AG09319 (cell line): ENCODE results near the gene OR5K4.

Source experiments
- DNase-seq: peaks from one replicate; pipeline ENCODE4 v3.0.0-alpha.2; 2010; ENCODE audit warnings: low read depth; ENCODE audit errors: extremely low read depth
- TF ChIP-seq, protein P1 (sequence below): IDR thresholded peaks from 2 replicates; pipeline ENCODE4 v1.5.1; 2011; ENCODE audit warnings: low read depth, mild to moderate bottlenecking, inconsistent platforms, low read length, moderate library complexity

Gene OR5K4

DNA sequence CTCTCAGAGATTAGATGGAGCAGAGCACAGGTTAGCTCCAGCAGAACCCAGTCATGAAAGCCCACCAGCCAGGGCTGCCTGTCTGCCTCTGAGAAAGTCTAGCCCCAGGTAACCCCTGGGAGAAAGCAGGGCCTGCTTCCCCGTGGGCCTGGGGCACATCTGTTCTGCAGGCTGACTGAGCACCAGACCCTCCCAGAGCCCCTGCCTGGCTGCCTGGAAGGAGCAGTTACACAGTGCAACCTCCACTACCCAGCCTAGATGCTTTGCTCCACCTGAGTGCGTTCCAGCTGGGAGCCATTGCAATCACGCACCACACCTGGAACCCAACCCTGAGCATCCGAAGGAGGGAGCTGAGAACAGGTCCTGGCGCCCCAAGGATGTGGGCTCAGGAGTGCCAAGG, 24.7 kb upstream of the OR5K4 start:
- no peak for DNase-seq
- TF ChIP-seq, protein P1, sequence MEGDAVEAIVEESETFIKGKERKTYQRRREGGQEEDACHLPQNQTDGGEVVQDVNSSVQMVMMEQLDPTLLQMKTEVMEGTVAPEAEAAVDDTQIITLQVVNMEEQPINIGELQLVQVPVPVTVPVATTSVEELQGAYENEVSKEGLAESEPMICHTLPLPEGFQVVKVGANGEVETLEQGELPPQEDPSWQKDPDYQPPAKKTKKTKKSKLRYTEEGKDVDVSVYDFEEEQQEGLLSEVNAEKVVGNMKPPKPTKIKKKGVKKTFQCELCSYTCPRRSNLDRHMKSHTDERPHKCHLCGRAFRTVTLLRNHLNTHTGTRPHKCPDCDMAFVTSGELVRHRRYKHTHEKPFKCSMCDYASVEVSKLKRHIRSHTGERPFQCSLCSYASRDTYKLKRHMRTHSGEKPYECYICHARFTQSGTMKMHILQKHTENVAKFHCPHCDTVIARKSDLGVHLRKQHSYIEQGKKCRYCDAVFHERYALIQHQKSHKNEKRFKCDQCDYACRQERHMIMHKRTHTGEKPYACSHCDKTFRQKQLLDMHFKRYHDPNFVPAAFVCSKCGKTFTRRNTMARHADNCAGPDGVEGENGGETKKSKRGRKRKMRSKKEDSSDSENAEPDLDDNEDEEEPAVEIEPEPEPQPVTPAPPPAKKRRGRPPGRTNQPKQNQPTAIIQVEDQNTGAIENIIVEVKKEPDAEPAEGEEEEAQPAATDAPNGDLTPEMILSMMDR, result no peak

DNA sequence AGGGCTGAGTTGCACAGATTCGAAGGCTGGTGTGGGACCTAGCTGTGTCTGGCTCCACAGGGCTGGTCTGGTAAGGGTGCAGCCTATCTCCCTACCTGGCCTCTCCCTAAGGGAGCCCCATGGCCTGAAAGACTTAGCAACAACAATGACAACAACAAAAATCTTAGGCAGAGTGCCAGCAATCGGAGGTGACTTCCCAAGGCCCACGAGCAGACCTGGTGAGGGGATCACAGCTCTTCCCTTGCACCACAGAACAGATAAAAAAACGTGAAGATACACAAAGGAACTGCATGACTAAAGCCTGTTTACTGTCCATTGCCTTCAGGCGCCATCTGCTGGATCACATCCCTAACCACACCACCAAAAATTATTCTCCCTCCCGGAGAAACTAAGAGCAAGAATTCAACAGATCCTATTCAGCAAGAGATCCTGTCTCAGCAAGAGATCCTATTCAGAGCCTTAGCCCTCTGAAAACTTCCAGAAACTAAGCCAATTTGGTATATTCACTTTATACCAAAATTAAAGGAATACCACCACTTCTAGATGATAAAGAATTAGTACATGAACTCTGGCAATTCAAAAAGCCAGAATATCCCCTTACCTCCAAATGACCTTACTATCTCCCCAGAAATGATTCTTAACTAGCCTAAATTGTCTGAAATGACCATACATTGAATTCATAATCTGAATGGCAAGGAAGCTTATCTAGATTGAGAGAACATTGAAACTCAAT, 24.1 kb upstream of the OR5K4 start:
- TF ChIP-seq, protein P1, result peak; percentile 74
- peak; percentile 12 for DNase-seq

DNA sequence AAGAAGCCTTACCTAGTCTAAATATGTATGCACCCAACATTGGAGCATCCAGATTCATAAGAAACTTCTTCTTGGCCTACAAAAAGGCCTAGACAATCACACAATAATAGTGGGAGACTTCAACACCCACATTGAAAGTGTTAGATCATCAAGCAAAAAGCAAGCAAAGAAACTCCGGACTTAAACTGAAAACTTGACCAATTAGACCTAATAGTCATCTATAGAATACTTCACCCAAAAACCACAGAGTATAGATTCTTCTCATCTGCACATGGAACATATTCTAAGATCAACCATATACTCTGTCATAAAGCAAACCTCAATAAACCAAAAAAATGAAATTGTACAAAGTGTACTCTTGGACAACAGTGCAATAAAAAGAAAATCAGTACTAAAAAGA, 22.3 kb upstream of the OR5K4 start:
- TF ChIP-seq, protein P1, result no peak
- no peak for DNase-seq

DNA sequence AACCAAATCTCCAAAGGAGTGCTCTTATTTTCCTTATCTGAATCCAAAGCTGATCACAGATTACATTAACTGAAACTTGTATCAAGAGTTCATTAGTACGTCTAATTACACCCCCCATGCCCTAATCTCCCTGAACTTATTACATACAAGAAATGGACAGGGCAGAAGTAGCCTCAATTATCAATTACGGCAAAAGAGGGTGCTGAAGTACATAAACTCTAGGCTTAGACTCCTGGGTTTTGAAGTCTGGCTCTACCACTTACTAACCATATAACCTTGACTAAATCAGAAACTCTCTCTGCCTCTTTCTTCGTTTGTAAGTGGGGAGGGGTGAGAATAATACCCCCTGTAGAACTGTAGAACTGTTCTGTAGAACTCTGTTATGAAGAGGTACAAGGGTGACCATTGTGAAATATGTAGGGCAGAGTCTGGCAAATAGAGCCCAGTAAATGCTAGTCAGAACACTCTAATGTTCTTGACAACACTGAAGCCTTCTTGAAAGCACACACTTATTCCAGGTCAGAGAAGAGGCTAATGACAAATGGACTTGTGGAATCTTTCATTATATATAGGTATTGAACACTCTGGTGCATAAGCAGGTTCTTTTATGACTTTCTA, 19.6 kb upstream of the OR5K4 start:
- TF ChIP-seq, protein P1, result peak; percentile 5
- DNase-seq, result no peak

DNA sequence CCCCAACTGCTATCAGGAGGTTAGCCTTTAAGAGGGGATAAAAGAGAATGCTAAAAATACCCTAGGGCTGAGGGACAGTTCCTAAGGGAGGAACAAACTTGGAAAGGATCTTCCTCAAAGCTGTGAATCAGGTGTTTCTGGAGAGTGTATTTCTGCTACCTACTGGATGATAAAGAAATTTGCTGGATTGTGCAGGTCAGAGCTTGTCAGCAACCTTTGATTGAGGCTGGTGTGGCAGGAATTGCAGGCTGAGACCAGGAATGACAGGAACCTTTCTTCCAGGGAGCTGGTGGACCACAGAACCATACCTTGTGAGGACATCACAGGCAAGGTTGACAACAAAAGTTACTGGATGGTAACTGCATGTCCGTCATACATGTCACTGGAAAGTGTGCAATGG, 14.6 kb upstream of the OR5K4 start:
- TF ChIP-seq, protein P1, result no peak
- no peak for DNase-seq

DNA sequence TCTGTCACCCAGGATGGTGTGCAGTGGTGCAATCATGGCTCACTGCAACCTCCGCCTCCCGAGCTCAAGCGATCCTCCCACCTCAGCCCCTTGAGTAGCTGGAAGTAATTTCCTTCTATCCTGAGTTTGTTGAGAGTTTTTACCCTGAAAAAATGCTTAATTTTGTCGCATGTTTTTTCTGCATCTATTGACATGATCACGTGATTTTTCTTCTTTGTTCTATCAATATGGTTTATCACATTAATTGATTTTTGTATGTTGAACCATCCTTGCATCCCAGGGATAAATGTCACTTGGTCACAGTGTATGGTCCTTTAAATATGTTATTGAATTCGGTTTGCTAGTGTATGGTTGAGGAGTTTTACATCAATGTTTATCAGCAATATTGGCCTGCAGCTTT, 11.9 kb upstream of the OR5K4 start:
- TF ChIP-seq, protein P1, result no peak
- no peak for DNase-seq

DNA sequence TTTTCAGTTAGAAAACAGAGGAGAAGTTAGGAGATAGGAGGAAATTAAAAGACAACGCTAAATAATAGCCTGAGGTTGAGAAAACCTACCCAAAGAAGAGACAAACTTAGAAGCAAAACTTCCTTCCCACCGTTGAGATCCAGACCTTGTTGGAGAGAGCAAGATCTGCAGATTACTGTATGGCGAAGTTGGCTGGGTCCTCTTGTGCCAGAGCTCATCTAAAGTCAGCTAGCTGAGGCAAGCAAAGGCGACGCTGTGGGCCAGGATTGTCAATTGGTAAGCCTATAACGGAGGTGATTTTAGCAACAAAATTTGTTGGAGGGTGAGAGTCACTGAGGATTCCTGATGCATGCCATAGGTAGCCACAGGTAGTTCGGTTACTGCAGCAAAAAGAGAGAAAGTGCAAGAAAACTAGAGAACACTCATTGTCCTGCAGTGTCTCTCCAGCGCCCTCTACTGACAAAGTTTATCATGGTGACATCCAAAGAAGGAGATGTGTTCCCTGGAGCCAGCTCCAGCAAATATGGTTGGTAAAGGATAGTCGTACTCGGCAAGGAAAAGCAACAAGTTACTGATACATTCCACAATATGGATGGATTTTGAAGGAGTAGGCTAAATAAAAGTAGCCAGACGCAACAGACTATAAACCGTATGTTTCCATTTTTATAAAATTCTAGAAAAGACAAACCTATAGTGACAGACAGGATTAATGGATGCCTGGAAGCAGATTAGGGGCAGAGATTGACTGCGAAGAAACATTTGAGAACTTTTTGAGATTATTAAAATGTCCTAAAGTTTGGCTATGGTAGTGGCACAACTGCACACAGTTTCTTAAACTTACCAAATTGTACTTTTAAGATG, 9.8 kb upstream of the OR5K4 start:
- DNase-seq, result no peak
- TF ChIP-seq, protein P1, result peak; percentile 42
